Fibroblast of the conjunctiva (primary cell): ENCODE measurements around the gene ZFP92.
"Not testable (repeated sequence)": the region's sequence is repeated elsewhere in the genome, so short reads cannot be mapped to it uniquely, and the experiment has no call there.

Source experiments
- DNase-seq: peaks from one replicate; pipeline ENCODE4 v3.0.0-alpha.2; 2010; ENCODE audit warnings: low read depth

ZFP92 gene

DNA sequence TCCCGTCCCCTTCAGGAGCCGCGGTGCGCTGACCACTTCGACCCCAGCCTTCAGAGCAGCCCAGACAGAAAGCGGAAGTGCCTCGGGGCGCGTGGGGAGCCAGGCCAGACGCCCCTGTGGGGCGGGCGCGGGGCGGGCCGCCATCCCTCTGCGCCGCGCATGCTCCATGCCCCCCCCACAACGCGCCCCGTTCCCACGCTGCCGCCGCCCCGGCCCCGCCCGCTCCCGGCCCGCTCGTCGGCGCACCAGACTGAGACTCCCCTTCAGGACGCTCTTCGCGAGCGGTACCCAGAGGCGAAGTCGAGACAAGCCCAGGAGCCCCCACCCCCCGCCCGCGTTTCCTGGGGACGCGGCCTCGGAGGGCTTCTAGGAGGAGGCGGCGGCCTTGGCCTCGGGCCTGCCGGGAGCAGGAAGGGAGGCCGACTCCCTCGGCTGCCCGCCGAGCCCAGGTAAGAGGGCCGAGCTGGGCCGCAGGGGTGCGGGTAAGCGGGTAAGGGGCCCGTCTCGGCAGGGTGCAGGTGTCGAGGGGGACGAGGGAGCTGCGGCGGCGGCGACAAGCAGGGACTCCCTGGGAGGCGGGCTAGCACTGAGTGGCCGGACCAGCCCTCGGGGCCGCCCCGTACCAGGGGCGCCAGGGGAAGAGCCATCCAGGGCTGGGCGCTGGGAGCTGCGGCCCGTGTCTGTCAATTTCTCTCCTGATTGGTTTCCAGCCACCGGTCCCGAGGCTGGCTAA, at the start of gene ZFP92:
ZFP92 (plus strand) TSS at position 218 of the 733 bp plus-strand sequence. CDS start 6,851 bp downstream, outside the sequence.
- DNase-seq, result no peak

DNA sequence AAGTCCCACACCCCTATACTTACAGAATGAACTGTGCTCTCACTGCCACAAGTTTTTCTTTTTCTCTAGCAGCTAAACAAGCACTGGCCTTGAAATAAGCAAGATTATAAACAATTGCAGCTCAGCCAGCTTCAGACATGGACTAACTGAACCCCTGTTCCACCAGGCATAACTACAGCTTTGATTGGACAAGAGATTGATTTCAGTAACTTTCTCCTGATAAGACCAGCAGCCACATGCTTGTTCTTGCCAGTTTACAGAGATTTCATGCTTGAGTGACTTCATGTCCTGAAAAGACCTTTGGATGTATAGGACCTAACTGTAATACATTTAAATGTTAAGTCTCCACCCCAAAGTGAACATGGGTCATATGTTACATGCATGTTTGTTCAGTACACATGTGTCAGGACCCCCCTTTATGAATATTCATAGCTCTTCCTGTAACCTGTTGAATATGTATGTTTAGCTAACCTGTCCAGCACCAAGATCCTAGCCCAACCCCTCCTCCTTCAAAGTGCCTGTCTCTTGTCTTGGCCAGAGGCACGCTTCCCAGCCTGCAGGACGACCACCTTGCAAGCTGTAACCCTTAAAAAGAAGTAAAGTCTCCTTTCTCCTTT, 49.4 kb upstream of the ZFP92 start:
- no peak for DNase-seq

DNA sequence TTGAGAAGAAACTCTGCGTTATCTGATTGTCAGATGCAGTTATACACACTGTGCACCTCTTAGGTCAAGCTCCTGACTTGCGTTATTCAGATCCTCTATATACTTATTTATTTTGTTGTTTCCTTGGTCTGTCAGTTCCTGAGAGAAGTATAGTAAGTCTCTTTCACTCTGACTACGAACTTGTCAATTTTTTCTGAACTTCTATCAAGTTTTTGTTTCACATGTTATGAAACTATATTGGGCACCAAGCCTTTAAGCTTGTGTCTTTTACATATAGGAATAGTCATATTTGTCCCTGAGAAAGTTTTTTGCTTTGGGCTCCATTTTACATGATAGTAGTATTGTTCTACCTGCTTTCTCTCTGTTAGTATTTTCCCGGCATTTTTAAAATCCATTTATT, 45.6 kb upstream of the ZFP92 start:
- DNase-seq, result no peak

- DNase-seq, result no peak
Observed at GRCh38 chrX:153366119-153366518, 45.2 kb upstream of the ZFP92 start.

DNA sequence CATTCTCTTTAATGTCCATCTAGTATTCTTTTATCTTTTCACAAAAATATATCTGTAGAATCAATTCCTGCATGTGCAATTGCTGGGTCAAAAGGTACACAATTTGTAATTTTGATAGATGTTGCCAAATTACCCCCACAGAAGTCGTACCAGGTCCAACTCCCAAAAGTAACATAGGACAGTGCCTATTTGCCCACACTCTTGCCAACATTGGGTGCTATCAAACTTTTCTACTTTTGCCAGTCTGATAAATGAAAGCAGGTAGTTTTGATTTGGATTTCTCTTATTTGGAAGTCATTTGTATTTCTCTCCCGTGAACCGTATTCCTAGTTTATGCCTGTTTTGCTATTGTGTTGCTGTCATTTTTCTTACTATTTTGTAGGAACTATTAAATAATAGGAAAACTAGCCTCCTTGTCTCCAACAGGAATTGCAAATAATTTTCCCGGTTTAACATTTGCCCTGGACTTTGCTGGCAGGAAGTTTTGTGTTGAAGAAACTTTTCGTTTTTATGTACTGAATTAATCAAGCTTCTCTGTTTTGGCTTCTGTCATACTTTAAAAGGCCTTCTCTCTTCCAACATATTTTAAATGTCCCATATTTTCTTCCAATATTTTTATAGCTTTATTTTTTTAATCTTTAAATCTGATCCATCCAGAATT, 44.3 kb upstream of the ZFP92 start:
- DNase-seq, result no peak

DNA sequence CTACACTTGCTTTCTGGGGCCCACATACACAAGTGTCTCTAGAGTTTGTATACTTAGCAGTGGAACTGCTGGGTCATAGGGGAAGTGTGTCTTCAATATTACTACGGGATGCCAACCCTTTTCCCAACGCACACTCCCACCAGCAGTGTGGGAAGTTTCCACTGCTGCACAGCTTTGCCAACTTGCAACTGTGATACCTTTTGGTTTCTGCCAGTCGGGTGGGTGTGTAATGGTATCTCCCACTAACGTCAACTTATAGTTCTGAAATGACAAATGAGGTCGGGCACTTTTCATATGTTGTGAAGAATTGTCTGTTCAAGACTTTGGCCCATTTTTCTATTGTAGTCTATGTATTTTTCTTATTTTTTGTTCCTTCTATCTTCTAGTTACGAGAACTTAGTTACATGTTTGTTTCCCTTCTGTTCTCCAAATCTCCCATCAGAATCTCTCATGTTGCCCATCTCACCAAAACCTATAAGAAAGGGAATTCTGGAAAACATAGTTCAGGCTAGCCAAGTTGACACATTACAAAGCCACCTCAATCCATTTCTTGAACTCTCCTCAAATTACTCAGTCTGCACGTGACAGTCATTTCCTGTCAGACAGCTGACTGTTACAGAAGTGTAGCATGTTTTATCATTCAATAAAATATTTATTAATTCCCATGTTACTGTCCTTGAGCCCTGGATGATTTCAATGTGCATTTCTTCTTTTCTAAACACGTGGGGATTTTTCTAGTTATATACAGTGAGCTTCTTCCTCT, 40.8 kb upstream of the ZFP92 start:
- no peak for DNase-seq

DNA sequence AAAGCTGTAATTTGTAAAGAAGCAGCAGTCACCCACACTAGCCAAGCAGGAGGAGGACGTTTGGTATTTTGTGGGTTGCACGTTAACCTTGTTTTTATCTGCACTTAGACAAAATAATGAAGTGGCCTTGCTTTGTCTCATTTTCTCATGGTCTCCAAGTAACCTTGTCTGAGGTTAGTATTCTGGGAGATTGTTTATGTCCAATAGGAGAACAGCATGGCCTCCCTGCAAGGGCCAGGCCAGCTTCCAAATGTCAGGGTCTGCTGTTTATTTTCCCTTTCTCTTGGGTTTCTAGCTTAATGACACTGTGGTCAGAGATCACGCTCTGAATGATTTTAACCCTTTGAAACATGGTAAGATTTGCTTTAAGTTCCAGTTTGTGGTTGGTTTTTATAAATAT, 40.0 kb upstream of the ZFP92 start:
- no peak for DNase-seq

DNA sequence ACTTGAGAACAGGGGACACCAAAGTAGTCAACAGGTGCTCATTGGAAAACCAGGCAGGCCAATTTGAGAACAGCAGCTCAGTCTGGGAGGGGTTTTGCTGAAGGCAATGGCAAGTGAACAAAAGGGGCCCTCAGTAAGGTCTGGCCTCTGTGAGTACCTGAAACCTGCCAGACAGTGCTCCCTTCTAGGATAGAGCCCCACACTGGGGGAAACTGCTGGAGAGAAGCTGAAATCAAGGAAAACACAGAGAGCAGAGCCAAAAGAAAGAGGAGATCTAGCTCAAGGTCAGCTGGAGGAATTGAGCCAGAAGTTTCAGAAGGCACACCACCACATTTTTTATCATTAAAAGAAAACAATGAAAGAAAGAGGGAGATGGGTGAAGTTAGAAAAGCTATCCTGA, 38.3 kb upstream of the ZFP92 start:
- DNase-seq, result no peak

DNA sequence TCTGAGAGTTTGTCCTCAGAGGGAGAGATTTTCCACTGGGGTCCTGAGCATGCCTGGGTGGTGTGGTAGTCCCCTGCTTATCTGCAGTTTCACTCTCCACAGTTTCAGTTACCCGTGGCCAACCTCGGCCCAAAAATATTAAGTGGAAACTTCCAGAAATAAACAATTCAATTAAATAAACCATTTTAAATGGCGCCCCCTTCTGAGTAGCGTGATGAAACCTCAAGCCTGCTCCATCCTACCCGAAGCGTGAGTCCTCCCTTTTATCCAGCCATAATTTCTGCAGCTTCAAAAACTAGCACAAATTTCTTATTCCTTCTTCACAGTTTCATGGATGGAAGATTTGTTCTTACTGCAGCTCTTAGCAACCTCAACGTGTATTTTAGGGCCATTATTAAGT, 36.8 kb upstream of the ZFP92 start:
- DNase-seq, result no peak

- DNase-seq, result no peak
Observed at GRCh38 chrX:153375571-153375970, 35.7 kb upstream of the ZFP92 start.

GRCh38 chrX:153377727-153378126, 33.5 kb upstream of the ZFP92 start:
- no peak for DNase-seq

DNA sequence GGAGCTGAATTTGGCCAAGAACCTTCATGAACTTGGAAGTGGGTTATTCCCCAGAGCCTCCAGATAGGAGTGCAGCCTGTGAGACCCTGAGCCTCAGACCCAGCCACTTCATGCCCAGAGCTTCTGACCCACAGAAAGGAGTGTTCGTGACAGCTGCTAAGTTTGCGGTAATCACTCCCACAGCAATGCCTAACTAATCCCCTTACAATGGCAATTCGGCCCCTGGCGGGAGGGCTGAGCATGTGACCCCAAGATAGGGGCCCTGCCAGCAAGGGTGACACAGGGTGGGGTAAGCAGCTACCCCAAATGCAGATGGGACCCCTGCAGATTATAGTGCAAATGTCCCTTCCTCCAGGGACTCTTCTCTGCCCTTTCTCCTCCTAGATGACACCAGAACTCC, 32.7 kb upstream of the ZFP92 start:
- DNase-seq, result no peak

DNA sequence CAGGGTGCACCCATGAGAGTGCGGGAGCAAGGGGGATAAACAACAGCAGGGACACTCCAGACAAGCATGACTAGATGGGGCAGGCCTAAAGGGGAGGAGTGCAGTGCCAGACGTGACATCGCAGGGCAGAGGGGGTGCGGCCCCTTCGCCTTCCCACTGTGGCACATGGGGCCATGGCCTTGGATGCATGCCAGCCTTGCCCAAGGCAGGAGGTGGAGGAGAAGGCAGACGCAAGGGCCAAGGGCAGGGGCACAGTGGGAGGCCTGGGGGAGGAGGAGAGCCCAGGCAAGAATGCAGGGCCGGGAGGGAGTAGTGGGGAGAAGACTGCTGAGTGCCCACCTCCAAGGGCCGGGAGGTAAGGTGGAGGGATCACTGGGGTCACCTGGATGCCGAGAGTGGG, 31.8 kb upstream of the ZFP92 start:
- DNase-seq, result no peak

DNA sequence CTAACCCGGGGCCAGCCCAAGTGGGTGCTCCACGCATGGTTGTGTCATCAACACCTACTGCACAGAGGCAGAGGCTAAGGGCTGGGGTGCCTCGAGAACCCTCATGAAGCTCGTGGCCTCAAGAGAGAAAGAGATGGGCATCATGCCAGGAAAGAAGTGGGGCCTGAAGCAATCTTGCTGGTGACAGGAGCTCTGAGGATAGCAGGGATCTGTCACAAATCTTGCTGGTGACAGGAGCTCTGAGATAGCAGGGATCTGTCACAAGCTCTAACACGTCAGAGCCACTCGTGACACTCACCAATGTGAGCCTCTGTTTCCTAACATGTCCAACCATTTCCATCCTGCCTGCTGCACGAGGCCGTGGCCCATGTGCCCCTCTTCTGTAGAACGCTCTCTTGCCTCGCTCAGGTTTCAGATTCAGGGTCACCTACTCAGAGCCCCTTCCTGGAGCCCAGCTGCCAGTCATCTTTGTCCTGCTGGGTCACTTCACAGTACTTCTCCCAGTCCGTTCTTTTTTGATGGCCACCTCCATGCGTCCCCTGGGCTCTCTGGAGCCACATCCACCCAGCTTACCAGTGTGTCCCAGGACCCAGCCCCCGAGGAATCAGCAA, 31.2 kb upstream of the ZFP92 start:
- DNase-seq, result no peak

GRCh38 chrX:153380691-153381090, 30.6 kb upstream of the ZFP92 start:
- no peak for DNase-seq

DNA sequence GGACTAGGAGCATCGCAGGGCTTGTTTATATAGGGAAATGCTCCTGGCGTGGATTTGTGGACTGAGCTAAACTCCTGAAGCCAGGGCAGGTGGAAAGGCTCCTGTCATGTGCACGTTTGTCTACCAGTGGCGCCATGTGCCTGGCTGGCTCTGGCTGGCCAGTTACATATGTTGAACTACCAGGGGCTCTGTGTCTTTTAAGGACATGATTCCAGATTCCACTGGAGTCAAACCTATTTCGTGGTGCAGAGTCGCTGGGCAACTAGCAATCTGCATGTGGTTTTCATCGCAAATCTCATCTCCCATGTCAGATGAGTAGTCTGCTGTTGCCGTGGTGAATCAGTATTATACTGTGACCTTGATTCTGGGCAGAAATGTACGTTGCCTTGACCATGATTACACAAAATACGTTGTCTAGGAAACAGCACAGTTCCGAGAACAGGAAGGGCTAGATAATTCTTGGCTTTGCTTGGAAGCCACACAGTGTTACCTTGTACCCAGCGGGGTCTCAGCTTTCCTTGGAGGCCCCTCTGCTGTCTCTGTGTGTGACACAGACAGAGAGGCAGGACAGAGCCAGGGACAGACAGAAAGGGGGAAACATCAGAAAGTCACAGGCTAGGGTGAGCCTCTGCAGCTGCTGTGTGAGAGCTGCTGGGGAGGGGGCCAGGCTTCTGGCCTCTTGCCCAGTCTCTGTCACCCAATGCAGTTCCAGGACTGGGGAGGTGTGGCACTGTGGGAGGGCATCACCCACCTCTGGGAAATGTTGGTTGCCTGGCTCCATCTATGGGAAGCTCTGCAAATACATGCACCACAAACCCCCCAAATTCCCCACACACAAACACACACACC, 29.4 kb upstream of the ZFP92 start:
- peak; percentile 91 for DNase-seq

DNA sequence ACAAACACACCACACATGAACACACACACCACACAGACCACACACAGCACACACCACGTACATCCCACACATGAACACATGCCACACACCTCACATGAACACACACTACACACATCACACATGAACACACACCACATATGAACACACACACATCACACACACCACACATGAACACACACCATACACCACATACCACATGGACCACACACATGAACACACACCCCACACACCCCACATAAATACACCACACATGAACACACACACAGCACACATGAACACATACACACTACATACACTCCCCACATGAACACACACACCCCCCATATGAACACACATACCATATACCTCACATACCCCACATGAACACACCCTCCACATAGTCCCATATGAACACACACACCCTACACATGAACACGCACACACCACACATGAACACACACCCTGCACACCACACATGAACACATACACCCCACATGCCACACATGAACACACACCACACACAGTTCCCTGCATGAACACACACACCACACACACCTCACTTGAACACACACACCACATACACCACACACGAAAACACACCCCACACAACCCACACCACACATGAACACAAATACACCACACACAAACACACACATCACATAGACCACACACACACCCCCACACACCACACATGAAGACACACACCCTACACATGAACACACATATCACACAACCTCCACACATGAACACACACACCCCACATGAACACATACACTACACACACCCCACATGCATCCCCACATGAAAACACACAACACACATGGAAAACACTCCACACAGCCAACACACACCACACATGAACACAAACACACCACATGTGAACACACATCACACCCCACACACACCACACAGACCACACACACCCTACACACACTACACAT, 28.4 kb upstream of the ZFP92 start:
- DNase-seq, result no peak

DNA sequence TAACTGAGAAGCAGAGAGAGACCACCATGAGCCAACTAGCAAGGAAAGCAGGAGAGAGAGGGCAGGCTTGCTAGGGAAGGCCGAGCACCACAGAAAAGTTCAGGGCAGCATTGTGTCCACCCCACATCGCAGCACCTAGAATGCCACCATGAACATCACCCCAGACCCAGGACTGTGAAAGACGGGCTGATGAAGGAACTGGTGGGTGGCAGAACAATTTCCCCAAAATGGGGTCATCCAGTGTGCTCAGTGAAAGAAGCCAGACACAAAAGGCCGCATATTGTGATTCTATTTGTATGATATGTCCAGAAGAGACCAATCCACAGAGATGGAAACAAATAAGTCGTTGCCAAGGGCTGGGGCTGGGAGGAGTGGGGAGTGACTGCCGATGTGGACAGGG, 26.9 kb upstream of the ZFP92 start:
- DNase-seq, result no peak

DNA sequence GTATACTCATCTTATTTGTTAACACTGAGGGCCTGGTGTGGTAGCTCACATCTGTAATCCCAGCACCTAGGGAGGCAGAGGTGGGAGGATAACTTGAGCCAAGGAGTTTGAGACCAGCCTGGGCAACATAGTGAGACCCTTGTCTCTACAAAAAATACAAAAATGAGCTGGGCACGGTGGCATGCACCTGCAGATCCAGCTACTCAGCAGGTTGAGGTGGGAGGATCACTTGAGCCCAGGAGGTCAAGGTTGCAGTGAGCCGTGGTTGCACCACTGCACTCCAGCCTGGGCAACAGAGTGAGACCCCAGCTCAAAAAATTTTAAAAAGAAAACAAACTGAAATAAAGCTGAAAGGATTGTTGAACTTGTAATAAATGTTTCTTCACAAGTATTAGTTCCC, 26.3 kb upstream of the ZFP92 start:
- not testable (repeated sequence) for DNase-seq

- DNase-seq, result no peak
Observed at GRCh38 chrX:153386097-153386496, 25.2 kb upstream of the ZFP92 start.
